Stimulated activated CD4-positive, alpha-beta T cell treated with anti-CD3 and anti-CD28 coated beads, Interleukin-2, amount 100 ng/mL, for 24 hours (primary cell): ENCODE results near the gene PSPC1.
"Not testable (repeated sequence)": the region's sequence is repeated elsewhere in the genome, so short reads cannot be mapped to it uniquely, and the experiment has no call there.

Source experiments
- DNase-seq, 2 donors: peaks; one replicate each; pipeline ENCODE4 v3.0.0-alpha.2; 2020

PSPC1 gene

GRCh38 chr13:19763618-19764017 lies 19.1 kb downstream of the PSPC1 start:
- no peak for DNase-seq

- no peak for DNase-seq
These were observed 23.1 kb downstream of the PSPC1 start for GRCh38 chr13:19759669-19760068.

GRCh38 chr13:19742643-19743042 lies 40.1 kb downstream of the PSPC1 start:
- DNase-seq: no peak

GRCh38 chr13:19737844-19738557 lies 44.7 kb downstream of the PSPC1 start:
- DNase-seq: no peak

GRCh38 chr13:19726611-19727010 lies 56.1 kb downstream of the PSPC1 start:
- no peak for DNase-seq

GRCh38 chr13:19725320-19725719 lies 57.4 kb downstream of the PSPC1 start:
- no peak for DNase-seq

GRCh38 chr13:19720039-19720438 lies 62.7 kb downstream of the PSPC1 start:
- DNase-seq: no peak

GRCh38 chr13:19713186-19713965 lies 69.4 kb downstream of the PSPC1 start:
- no peak for DNase-seq

GRCh38 chr13:19709782-19710181 lies 73.0 kb downstream of the PSPC1 start:
- not testable (repeated sequence) for DNase-seq

- not testable (repeated sequence) for DNase-seq
These were observed 73.7 kb downstream of the PSPC1 start for GRCh38 chr13:19709039-19709438.

- not testable (repeated sequence) for DNase-seq
These were observed 78.5 kb downstream of the PSPC1 start for GRCh38 chr13:19704256-19704655.

- DNase-seq: not testable (repeated sequence)
These were observed 81.1 kb downstream of the PSPC1 start for GRCh38 chr13:19701619-19702018.

- DNase-seq: not testable (repeated sequence)
These were observed 81.8 kb downstream of the PSPC1 start for GRCh38 chr13:19700963-19701362.

GRCh38 chr13:19695829-19696228 lies 86.9 kb downstream of the PSPC1 start:
- no peak for DNase-seq

GRCh38 chr13:19695428-19695827 lies 87.3 kb downstream of the PSPC1 start:
- DNase-seq: no peak

GRCh38 chr13:19691447-19691846 lies 91.3 kb downstream of the PSPC1 start:
- not testable (repeated sequence) for DNase-seq

GRCh38 chr13:19685437-19685836 lies 97.3 kb downstream of the PSPC1 start:
- no peak for DNase-seq

GRCh38 chr13:19685034-19685433 lies 97.7 kb downstream of the PSPC1 start:
- no peak for DNase-seq

GRCh38 chr13:19681517-19681916 lies 101.2 kb downstream of the PSPC1 start:
- DNase-seq: no peak

GRCh38 chr13:19680751-19681150 lies 102.0 kb downstream of the PSPC1 start:
- DNase-seq: no peak

GRCh38 chr13:19676168-19676567 lies 106.6 kb downstream of the PSPC1 start:
- DNase-seq: no peak

GRCh38 chr13:19674898-19675297 lies 107.8 kb downstream of the PSPC1 start:
- no peak for DNase-seq

GRCh38 chr13:19673473-19674430 lies 109.0 kb downstream of the PSPC1 start:
- DNase-seq: no peak
